Heart left ventricle (tissue), 16 donors: Measurements from ENCODE around the gene ARPP21. TPM values are rescaled to one million over a fixed set of nuclear protein-coding genes. Genes with fewer than 3 reads are reported as not detected.

Experiments used
- ATAC-seq, 4 donors: fragments of 200-7000 bp; cut with Tn5 transposase; one replicate each; pipeline ENCODE4 v1.9.1; 2020 to 2022; ENCODE audit warnings: moderate library complexity in 4 of 4, mild to moderate bottlenecking in 3 of 4, moderate number of reproducible peaks in 1 of 4
- DNase-seq, 5 donors: peaks; one replicate each; pipeline ENCODE4 v3.0.0-alpha.2; 2020
- H3K27ac ChIP-seq, 12 donors: fragments of 200-600 bp; sonication (generic) in 4 of 12; one replicate each; pipeline versions ENCODE4 v1.5.0 to v1.8.0; 2016 to 2022; ENCODE audit warnings: mild to moderate bottlenecking in 2 of 12
- H3K27me3 ChIP-seq, 9 donors: fragments of 200-600 bp; sonication (generic) in 2 of 9; one replicate each; pipeline versions ENCODE4 v1.5.1 to v1.8.0; 2016 to 2022; ENCODE audit warnings: mild to moderate bottlenecking in 3 of 9
- H3K36me3 ChIP-seq, 9 donors: fragments of 200-600 bp; sonication (generic) in 2 of 9; one replicate each; pipeline versions ENCODE4 v1.5.0 to v1.8.0; 2018 to 2022; ENCODE audit warnings: mild to moderate bottlenecking in 2 of 9
- H3K4me1 ChIP-seq, 12 donors: fragments of 200-600 bp; sonication (generic) in 4 of 12; one replicate each; pipeline versions ENCODE4 v1.5.0 to v1.8.0; 2016 to 2022; ENCODE audit warnings: mild to moderate bottlenecking in 3 of 12
- H3K4me3 ChIP-seq, 12 donors: fragments of 200-600 bp; sonication (generic) in 4 of 12; one replicate each; pipeline versions ENCODE4 v1.5.0 to v1.8.0; 2017 to 2022; ENCODE audit warnings: mild to moderate bottlenecking in 9 of 12, moderate library complexity in 4 of 12
- H3K9me3 ChIP-seq, 12 donors: fragments of 200-600 bp; sonication (generic) in 4 of 12; one replicate each; pipeline versions ENCODE4 v1.5.0 to v1.8.0; 2016 to 2022; ENCODE audit warnings: mild to moderate bottlenecking in 1 of 12
- CTCF ChIP-seq, 12 donors: fragments of 200-600 bp; sonication (generic) in 4 of 12; IDR thresholded peaks; one replicate each; pipeline versions ENCODE4 v1.5.0 to v1.8.0; 2018 to 2022; ENCODE audit warnings: antibody characterized with exemption in 12 of 12, mild to moderate bottlenecking in 5 of 12
- POLR2A ChIP-seq, 2 donors: fragments of 450-650 bp; IDR thresholded peaks; one replicate each; pipeline ENCODE4 v1.6.1; 2017; ENCODE audit warnings: antibody characterized with exemption in 2 of 2, mild to moderate bottlenecking in 2 of 2, moderate library complexity in 2 of 2
- WGBS, 4 donors: extraction: QIAGEN DNeasy Blood & Tissue Kit in 2 of 4; methylation state at CpG; one replicate each; pipeline versions ENCODE4 v1.1.5 to v1.1.7; 2013 to 2018; 5-methylcytosine and 5-hydroxymethylcytosine counted together
- intact Hi-C, 10 donors: fragments of 100-400 bp; cut with DNase I; formaldehyde crosslinking; loops; one replicate each; pipeline versions ENCODE4 v1.11.1 to v1.14.2; 2022
- polyA plus RNA-seq, 2 donors: library from polyadenylated mRNA; stranded (reverse); fragments of 200-250 nt; gene quantifications; one replicate each; pipeline ENCODE4 v1.2.3, GENCODE V29; 2013
- total RNA-seq, 9 donors: library from RNA; depleted of rRNA in 2 of 9; stranded (reverse); fragments of >200 nt in 2 of 9; fragmentation: NEBNext Ultra II Directional in 3 of 9; extraction: Animal tissue kit (Norgen Biotek cat#: 25700) in 3 of 9; gene quantifications; one replicate each; pipeline versions ENCODE4 v1.1.0 to v1.2.4, GENCODE V29; 2016 to 2023
- donor health status: ischemic (EF 13 %, LVEDD 7.1; RV severe dilation, severe dysfunction).
- donor health status: healthy with polysubstance abuse.
- donor health status: DM: no; HTN: yes; CAD: no.
- donor health status: DM: no; HTN: no; CAD: no.
- donor health status: ischemic (EF 25% LVEDD 6.9; RV normal size, moderate dysfunction).
- donor health status: ischemic (EF 25% LVEDD 5.7; RV mildly dilated, moderate dysfunction).
- donor health status: healthy.
- donor health status: DM: yes; HTN: yes; CAD: no.
- donor health status: ischemic (EF 35%, LVEDD 5.7; RV mildly dilated, moderate dysfunction).
- donor health status: nonischemic (EF 11% LVEDD 7.7; RV severe dilation, severe dysfunction).
- donor health status: DM: yes; HTN: yes; CAD: no.
- donor health status: PGD.
- donor health status: ischemic (EF 29% LVEDD 5.4; RV normal size, mild dysfunction).
- donor health status: nonischemic (EF 23%, LVEDD 6.1; RV moderate dilation, normal function).

Gene ARPP21
- total and polyA plus RNA-seq, 11 donors: 0.01 to 0.98 TPM; not detected in 9

DNA sequence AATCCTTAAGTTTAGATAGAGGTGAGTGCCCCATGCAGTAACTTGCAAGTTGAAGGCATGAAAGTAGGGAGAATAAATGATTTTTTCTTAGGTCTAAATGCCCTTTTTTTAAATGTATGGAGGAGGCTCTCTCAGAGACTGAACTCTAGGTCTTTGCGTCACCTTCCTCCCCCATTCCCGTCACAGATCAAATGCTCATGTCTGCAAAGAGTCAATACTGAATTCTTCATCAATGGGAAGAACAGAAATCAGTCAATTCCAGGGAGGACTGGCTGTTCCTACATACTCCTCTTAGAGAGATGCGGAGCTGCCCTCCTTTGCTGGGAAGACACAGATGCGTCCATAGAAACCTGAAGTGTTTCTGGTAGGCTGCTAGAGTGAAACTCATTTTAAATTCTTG is 98.2 kb downstream of the ARPP21 start:
- Histone ChIP-seq H3K27me3 (peaks cover 0 to 5% (median 0%) of the 10 kb centered on the region in 9 donors), H3K4me3 (no peak overlapping the region), H3K9me3 (no peaks in the 10 kb centered on the region), H3K27ac (no peak overlapping the region), H3K4me1 (no peaks in the 10 kb centered on the region), H3K36me3 (no peaks in the 10 kb centered on the region)
- DNase-seq: no peak
- WGBS, 4 donors: 92 to 97% (median 94%) methylated on average over 4 of the region's 4 CpGs
- intact Hi-C loops: no loop called here
- TF ChIP-seq POLR2A (IDR thresholded peaks at IDR 0.05): no peak
- no peak for TF ChIP-seq CTCF (IDR thresholded peaks at IDR 0.05)
- ATAC-seq: no peak

- Histone ChIP-seq H3K4me3 (no peak overlapping the region), H3K27me3 (peaks cover 0 to 5% (median 0%) of the 10 kb centered on the region in 9 donors), H3K27ac (no peak overlapping the region), H3K9me3 (no peaks in the 10 kb centered on the region), H3K36me3 (no peaks in the 10 kb centered on the region), H3K4me1 (no peaks in the 10 kb centered on the region)
- WGBS, 4 donors: 81 to 90% (median 82%) methylated on average over 4 of the region's 4 CpGs
- TF ChIP-seq POLR2A (IDR thresholded peaks at IDR 0.05) (no peak), CTCF (IDR thresholded peaks at IDR 0.05) (no peak)
- DNase-seq (no peak), ATAC-seq (no peak)
- intact Hi-C loops: no loop called here
Measured at GRCh38 chr3:35737934-35738706, 98.8 kb downstream of the ARPP21 start.

DNA sequence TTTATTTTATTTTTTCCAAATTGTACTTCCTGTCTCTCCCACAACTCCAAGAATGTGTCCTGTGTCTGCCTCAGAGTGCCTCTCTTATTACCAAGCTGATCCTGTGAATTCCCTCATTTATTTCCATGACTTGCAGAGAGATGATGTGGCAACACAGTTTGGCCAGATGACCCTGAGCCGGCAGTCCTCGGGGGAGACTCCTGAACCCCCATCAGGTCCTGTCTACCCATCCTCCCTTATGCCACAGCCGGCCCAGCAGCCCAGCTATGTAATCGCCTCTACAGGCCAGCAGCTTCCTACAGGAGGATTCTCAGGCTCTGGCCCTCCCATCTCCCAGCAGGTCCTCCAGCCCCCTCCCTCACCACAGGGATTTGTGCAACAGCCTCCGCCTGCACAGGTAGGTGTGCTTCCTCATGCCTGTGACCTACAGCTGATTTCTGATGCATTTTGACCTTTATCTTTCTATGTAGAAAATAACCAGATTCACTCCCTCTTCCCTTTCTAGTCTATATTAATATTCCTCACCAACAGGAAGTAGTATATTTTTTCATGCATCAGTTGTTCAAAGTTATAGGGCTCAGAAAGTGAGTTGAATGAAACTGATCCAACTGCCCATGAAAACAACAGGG is 100.0 kb downstream of the ARPP21 start:
- WGBS, 4 donors: 42 to 74% (median 55%) methylated on average over 5 of the region's 5 CpGs
- H3K36me3 ChIP-seq: no peaks in the 10 kb centered on the region
- ATAC-seq (no peak), DNase-seq (no peak)
- H3K27ac ChIP-seq: no peak overlapping the region
- peaks cover 0 to 12% (median 0%) of the 10 kb centered on the region in 9 donors for H3K27me3 ChIP-seq
- intact Hi-C loops: no loop called here
- TF ChIP-seq POLR2A (IDR thresholded peaks at IDR 0.05) (no peak), CTCF (IDR thresholded peaks at IDR 0.05) (no peak)
- H3K4me1 ChIP-seq: no peaks in the 10 kb centered on the region
- H3K9me3 ChIP-seq: no peaks in the 10 kb centered on the region
- H3K4me3 ChIP-seq: no peak overlapping the region

- no peak for TF ChIP-seq POLR2A (IDR thresholded peaks at IDR 0.05)
- TF ChIP-seq CTCF (IDR thresholded peaks at IDR 0.05): no peak
Measured at GRCh38 chr3:35739964-35740527, 100.7 kb downstream of the ARPP21 start.

More at GRCh38 chr3:35739964-35740527, 100.7 kb downstream of the ARPP21 start:
- Histone ChIP-seq H3K27me3 (peaks cover 0 to 19% (median 0%) of the 10 kb centered on the region in 9 donors), H3K36me3 (no peaks in the 10 kb centered on the region), H3K4me1 (peaks cover 0 to 3% (median 0%) of the 10 kb centered on the region in 12 donors), H3K4me3 (no peak overlapping the region), H3K27ac (no peak overlapping the region), H3K9me3 (no peaks in the 10 kb centered on the region)
- WGBS, 4 donors: 82 to 90% (median 86%) methylated on average over 2 of the region's 2 CpGs
- ATAC-seq (no peak), DNase-seq (no peak)
- intact Hi-C loops: no loop called here
